ENCODE data around the gene MEIS1.

DNA sequence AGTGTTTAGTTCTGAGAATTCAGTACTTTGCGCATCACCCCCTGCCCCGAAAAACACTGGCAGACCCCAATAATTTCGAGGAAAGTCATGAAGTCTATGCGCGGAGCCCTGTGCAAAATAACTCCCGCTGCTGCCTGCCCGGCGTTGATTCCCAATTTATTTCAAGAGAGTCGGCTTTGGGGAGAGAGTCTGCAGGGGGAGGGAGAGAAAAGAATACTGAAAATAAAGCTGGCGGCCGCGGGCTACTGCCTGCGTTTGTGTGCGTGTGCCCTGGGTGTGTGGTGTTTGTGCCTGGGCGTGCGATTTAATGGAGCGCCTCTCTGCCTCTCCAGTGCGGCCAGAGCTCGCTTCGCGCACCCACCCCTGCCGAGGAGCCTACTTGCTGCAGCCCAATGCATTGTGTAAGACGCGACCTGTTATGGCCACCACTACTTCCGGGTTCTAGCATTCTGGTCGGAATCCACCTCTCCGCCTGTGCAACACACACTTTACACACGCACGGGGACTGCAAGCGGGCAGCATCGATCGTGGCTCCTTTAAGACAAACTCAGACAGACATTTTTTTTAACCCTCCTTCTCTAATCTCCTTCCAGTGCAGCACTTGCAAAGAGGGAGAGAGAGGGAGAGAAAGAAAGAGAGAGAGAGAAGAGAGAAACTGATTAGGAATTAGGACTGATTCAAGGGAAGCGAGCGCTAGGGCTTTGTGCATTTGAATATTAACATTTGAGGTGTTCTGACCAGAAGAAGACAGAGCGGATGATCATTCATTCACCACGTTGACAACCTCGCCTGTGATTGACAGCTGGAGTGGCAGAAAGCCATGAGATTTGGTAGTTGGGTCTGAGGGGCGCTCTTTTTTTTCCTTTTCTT lies at the start of gene MEIS1:
- TF ChIP-seq CTCF (conservative IDR thresholded peaks at IDR 0.05; ENCODE audit: low read depth, low read length) (no peak), EZH2 (IDR thresholded peaks at IDR 0.05; ENCODE audit: borderline replicate concordance, low read depth, low read length, poor library complexity, severe bottlenecking) (no peak)
